IPS-18a (cell line): ENCODE measurements around the gene SERGEF.

Source experiments
- H3K27ac ChIP-seq: one replicate; pipeline ENCODE4 v1.5.1; 2013; ENCODE audit warnings: low read length
- H3K27me3 ChIP-seq: one replicate; pipeline ENCODE4 v1.6.1; 2013; ENCODE audit warnings: mild to moderate bottlenecking, low read length; ENCODE audit not compliant: control insufficient read depth, insufficient read depth
- H3K36me3 ChIP-seq: one replicate; pipeline ENCODE4 v1.6.1; 2013; ENCODE audit warnings: low read depth, low read length; ENCODE audit not compliant: control insufficient read depth
- H3K4me1 ChIP-seq: one replicate; pipeline ENCODE4 v1.6.1; 2013; ENCODE audit warnings: low read depth, low read length; ENCODE audit not compliant: control insufficient read depth
- H3K4me3 ChIP-seq: one replicate; pipeline ENCODE4 v1.5.1; 2013; ENCODE audit warnings: low read length
- H3K9ac ChIP-seq: one replicate; pipeline ENCODE4 v1.6.1; 2013; ENCODE audit warnings: mild to moderate bottlenecking, low read length, moderate library complexity
- H3K9me3 ChIP-seq: one replicate; pipeline ENCODE4 v1.6.1; 2013; ENCODE audit warnings: low read depth, low read length; ENCODE audit not compliant: control insufficient read depth

The SERGEF gene

GRCh38 chr11:17974246-17974645 lies 38.6 kb downstream of the SERGEF start:
- Histone ChIP-seq H3K9ac (no peak overlapping the region), H3K9me3 (no peaks in the 10 kb centered on the region), H3K4me3 (no peak overlapping the region), H3K27me3 (no peaks in the 10 kb centered on the region), H3K27ac (no peak overlapping the region), H3K36me3 (no peaks in the 10 kb centered on the region), H3K4me1 (no peaks in the 10 kb centered on the region)

GRCh38 chr11:17972987-17973386 lies 39.9 kb downstream of the SERGEF start:
- Histone ChIP-seq H3K9ac (no peak overlapping the region), H3K9me3 (no peaks in the 10 kb centered on the region), H3K4me1 (no peaks in the 10 kb centered on the region), H3K36me3 (no peaks in the 10 kb centered on the region), H3K27ac (no peak overlapping the region), H3K27me3 (no peaks in the 10 kb centered on the region), H3K4me3 (no peak overlapping the region)

- Histone ChIP-seq H3K4me3 (no peak overlapping the region), H3K27me3 (no peaks in the 10 kb centered on the region), H3K9me3 (no peaks in the 10 kb centered on the region), H3K4me1 (no peaks in the 10 kb centered on the region), H3K27ac (no peak overlapping the region), H3K36me3 (no peaks in the 10 kb centered on the region), H3K9ac (no peak overlapping the region)
Measured at GRCh38 chr11:17968206-17968605, 44.6 kb downstream of the SERGEF start.

- H3K9me3 ChIP-seq = no peaks in the 10 kb centered on the region
- H3K4me1 ChIP-seq = no peaks in the 10 kb centered on the region
- H3K36me3 ChIP-seq = no peaks in the 10 kb centered on the region
- H3K27me3 ChIP-seq = no peaks in the 10 kb centered on the region
- H3K9ac ChIP-seq = no peak overlapping the region
- H3K27ac ChIP-seq = no peak overlapping the region
- H3K4me3 ChIP-seq = no peak overlapping the region
Measured at GRCh38 chr11:17967661-17968060, 45.2 kb downstream of the SERGEF start.

- no peaks in the 10 kb centered on the region for H3K4me1 ChIP-seq
- H3K9ac ChIP-seq = no peak overlapping the region
- H3K4me3 ChIP-seq = no peak overlapping the region
- no peaks in the 10 kb centered on the region for H3K27me3 ChIP-seq
- no peak overlapping the region for H3K27ac ChIP-seq
- no peaks in the 10 kb centered on the region for H3K36me3 ChIP-seq
- no peaks in the 10 kb centered on the region for H3K9me3 ChIP-seq
Measured at GRCh38 chr11:17960091-17960490, 52.8 kb downstream of the SERGEF start.

- Histone ChIP-seq H3K9ac (no peak overlapping the region), H3K9me3 (no peaks in the 10 kb centered on the region), H3K36me3 (no peaks in the 10 kb centered on the region), H3K27me3 (no peaks in the 10 kb centered on the region), H3K4me3 (no peak overlapping the region), H3K4me1 (no peaks in the 10 kb centered on the region), H3K27ac (no peak overlapping the region)
Measured at GRCh38 chr11:17958446-17958845, 54.4 kb downstream of the SERGEF start.

GRCh38 chr11:17954395-17955252 lies 58.2 kb downstream of the SERGEF start:
- Histone ChIP-seq H3K4me1 (no peaks in the 10 kb centered on the region), H3K36me3 (no peaks in the 10 kb centered on the region), H3K9me3 (no peaks in the 10 kb centered on the region), H3K9ac (no peak overlapping the region), H3K27ac (no peak overlapping the region), H3K27me3 (no peaks in the 10 kb centered on the region), H3K4me3 (no peak overlapping the region)

GRCh38 chr11:17952487-17952886 lies 60.4 kb downstream of the SERGEF start:
- Histone ChIP-seq H3K27ac (no peak overlapping the region), H3K9me3 (no peaks in the 10 kb centered on the region), H3K36me3 (no peaks in the 10 kb centered on the region), H3K9ac (no peak overlapping the region), H3K4me3 (no peak overlapping the region), H3K27me3 (no peaks in the 10 kb centered on the region), H3K4me1 (no peaks in the 10 kb centered on the region)

GRCh38 chr11:17951685-17952388 lies 61.0 kb downstream of the SERGEF start:
- no peak overlapping the region for H3K27ac ChIP-seq
- no peaks in the 10 kb centered on the region for H3K4me1 ChIP-seq
- H3K4me3 ChIP-seq = no peak overlapping the region
- H3K9me3 ChIP-seq = no peaks in the 10 kb centered on the region
- H3K9ac ChIP-seq = no peak overlapping the region
- H3K36me3 ChIP-seq = no peaks in the 10 kb centered on the region
- no peaks in the 10 kb centered on the region for H3K27me3 ChIP-seq

- H3K4me1 ChIP-seq = no peaks in the 10 kb centered on the region
Measured at GRCh38 chr11:17950644-17951043, 62.2 kb downstream of the SERGEF start.

GRCh38 chr11:17948296-17948695 lies 64.6 kb downstream of the SERGEF start:
- no peak overlapping the region for H3K27ac ChIP-seq

More at GRCh38 chr11:17950644-17951043, 62.2 kb downstream of the SERGEF start:
- Histone ChIP-seq H3K27me3 (no peaks in the 10 kb centered on the region), H3K4me3 (no peak overlapping the region), H3K36me3 (no peaks in the 10 kb centered on the region), H3K27ac (no peak overlapping the region), H3K9ac (no peak overlapping the region), H3K9me3 (no peaks in the 10 kb centered on the region)

GRCh38 chr11:17939542-17939941 lies 73.3 kb downstream of the SERGEF start:
- no peaks in the 10 kb centered on the region for H3K4me1 ChIP-seq
- no peaks in the 10 kb centered on the region for H3K27me3 ChIP-seq
- no peaks in the 10 kb centered on the region for H3K36me3 ChIP-seq
- no peak overlapping the region for H3K27ac ChIP-seq
- H3K4me3 ChIP-seq = no peak overlapping the region
- H3K9me3 ChIP-seq = no peaks in the 10 kb centered on the region
- H3K9ac ChIP-seq = no peak overlapping the region

More at GRCh38 chr11:17948296-17948695, 64.6 kb downstream of the SERGEF start:
- Histone ChIP-seq H3K36me3 (no peaks in the 10 kb centered on the region), H3K4me1 (no peaks in the 10 kb centered on the region), H3K27me3 (no peaks in the 10 kb centered on the region), H3K9me3 (no peaks in the 10 kb centered on the region), H3K4me3 (no peak overlapping the region), H3K9ac (no peak overlapping the region)
